A549 (cell line): Measurements from ENCODE around the gene BAG5. TPM values are rescaled to one million over a fixed set of nuclear protein-coding genes. Genes with fewer than 3 reads are reported as not detected.

Experiments
- ATAC-seq, 2 experiments: fragments of 200-7000 bp in 1 of 2; fragments of >200 bp in 1 of 2; cut with Nextera tagmentation in 1 of 2; cut with Tn5 transposase in 1 of 2; 3 replicates each; pipeline versions ENCODE4 v1.8.0 to v1.9.1; 2018 to 2020; ENCODE audit warnings: mild to moderate bottlenecking in 1 of 2, moderate library complexity in 1 of 2
- CTCF ChIA-PET: fragments of 300-600 bp; sonication (Branson Sonifier 250); formaldehyde crosslinking; extraction: SDS; loops from one replicate; lab custom pipeline; 2021; ENCODE audit warnings: antibody characterized with exemption, inconsistent platforms; lab: Yijun Ruan, JAX
- POLR2A ChIA-PET: fragments of 350-600 bp; formaldehyde crosslinking; extraction: SDS; loops from one replicate; lab custom pipeline; 2021; ENCODE audit warnings: antibody characterized with exemption, inconsistent platforms; lab: Yijun Ruan, JAX
- DNase-seq, 2 experiments: peaks; one replicate each; pipeline versions ENCODE4 v3.0.0 to v3.0.0-alpha.2; 2011 to 2016; ENCODE audit warnings: low read depth in 1 of 2, low spot score in 1 of 2
- FAIRE-seq: peaks from 2 replicates; lab custom pipeline; 2011; peaks lifted over from hg19 to GRCh38; lab: Jason Lieb, UNC
- H3K27ac ChIP-seq, 2 experiments: fragments of >200 bp; sonication (Bioruptor Twin); formaldehyde crosslinking; 3 replicates each; pipeline ENCODE4 v1.5.1; 2016 to 2017
- H3K4me1 ChIP-seq: fragments of >200 bp; sonication (Bioruptor Twin); formaldehyde crosslinking; 3 replicates; pipeline ENCODE4 v1.6.1; 2016
- H3K4me2 ChIP-seq: fragments of >200 bp; sonication (Bioruptor Twin); formaldehyde crosslinking; 3 replicates; pipeline ENCODE4 v1.6.1; 2016
- H3K4me3 ChIP-seq: fragments of >200 bp; sonication (Bioruptor Twin); formaldehyde crosslinking; 3 replicates; pipeline ENCODE4 v1.5.1; 2016
- H3K9me3 ChIP-seq: fragments of >200 bp; sonication (Bioruptor Twin); formaldehyde crosslinking; 3 replicates; pipeline ENCODE4 v1.6.1; 2016
- CBX2 ChIP-seq: fragments of 200-600 bp; sonication (generic); IDR thresholded peaks from 2 replicates; pipeline ENCODE4 v1.6.1; 2016; ENCODE audit warnings: low read depth, mild to moderate bottlenecking, borderline replicate concordance
- CBX8 ChIP-seq: fragments of 200-600 bp; sonication (generic); IDR thresholded peaks from 2 replicates; pipeline ENCODE4 v1.6.1; 2016
- CEBPB ChIP-seq, 2 experiments: fragments of >200 bp in 1 of 2; sonication (Bioruptor Twin) in 1 of 2; formaldehyde crosslinking in 1 of 2; IDR thresholded peaks; 2 replicates each; pipeline ENCODE4 v1.6.1; 2012 to 2016
- EHF ChIP-seq: fragments of 250-450 bp; sonication (Bioruptor Pico); IDR thresholded peaks from 2 replicates; pipeline ENCODE4 v1.5.0; 2020; ENCODE audit warnings: mild to moderate bottlenecking
- EHMT2 ChIP-seq: fragments of 200-600 bp; sonication (generic); IDR thresholded peaks from 2 replicates; pipeline ENCODE4 v1.6.1; 2016; ENCODE audit warnings: antibody characterized with exemption, low read depth, mild to moderate bottlenecking, moderate library complexity
- FOSB ChIP-seq: fragments of 250-450 bp; sonication (Bioruptor Pico); IDR thresholded peaks from 2 replicates; pipeline ENCODE4 v1.5.0; 2020; ENCODE audit warnings: mild to moderate bottlenecking, moderate library complexity
- HDAC2 ChIP-seq: fragments of 200-600 bp; sonication (generic); IDR thresholded peaks from 2 replicates; pipeline ENCODE4 v1.6.1; 2016
- HOXA7 ChIP-seq: fragments of 250-450 bp; sonication (Bioruptor Pico); IDR thresholded peaks from 2 replicates; pipeline ENCODE4 v1.5.0; 2020; ENCODE audit warnings: mild to moderate bottlenecking, moderate library complexity
- HOXB5 ChIP-seq: fragments of 250-450 bp; sonication (Bioruptor Pico); IDR thresholded peaks from 2 replicates; pipeline ENCODE4 v1.5.0; 2020; ENCODE audit warnings: mild to moderate bottlenecking, moderate library complexity
- KDM1A ChIP-seq: fragments of 200-600 bp; sonication (generic); IDR thresholded peaks from 2 replicates; pipeline ENCODE4 v1.6.1; 2016; ENCODE audit warnings: low read depth, mild to moderate bottlenecking
- KDM5A ChIP-seq: fragments of 200-600 bp; sonication (generic); IDR thresholded peaks from 2 replicates; pipeline ENCODE4 v1.6.1; 2016; ENCODE audit warnings: antibody characterized with exemption, mild to moderate bottlenecking
- MAFK ChIP-seq: fragments of 450-650 bp; IDR thresholded peaks from 2 replicates; pipeline ENCODE4 v1.6.1; 2014; ENCODE audit not compliant: partially characterized antibody
- MAX ChIP-seq: IDR thresholded peaks from 2 replicates; pipeline ENCODE4 v1.6.1; 2012
- MAZ ChIP-seq: fragments of 150-350 bp; IDR thresholded peaks from 2 replicates; pipeline ENCODE4 v1.6.1; 2014; ENCODE audit warnings: antibody characterized with exemption, low read depth, low read length, borderline replicate concordance
- NPAS2 ChIP-seq: fragments of 250-450 bp; sonication (Bioruptor Pico); IDR thresholded peaks from 2 replicates; pipeline ENCODE4 v1.8.0; 2022; ENCODE audit warnings: mild to moderate bottlenecking, moderate library complexity, borderline replicate concordance
- POLR2A ChIP-seq: IDR thresholded peaks from 2 replicates; pipeline ENCODE4 v1.6.1; 2012; ENCODE audit warnings: mild to moderate bottlenecking, low read length
- POLR2AphosphoS2 ChIP-seq: conservative IDR thresholded peaks from 2 replicates; pipeline ENCODE4 v1.6.1; 2012; ENCODE audit warnings: low read length, improper control_type of control experiment, inconsistent platforms
- RARB ChIP-seq: fragments of 250-450 bp; sonication (Bioruptor Pico); IDR thresholded peaks from 2 replicates; pipeline ENCODE4 v1.8.0; 2021; ENCODE audit warnings: mild to moderate bottlenecking, moderate library complexity
- RCOR1 ChIP-seq: fragments of 150-350 bp; IDR thresholded peaks from 2 replicates; pipeline ENCODE4 v1.6.1; 2014; ENCODE audit warnings: antibody characterized with exemption, low read length, low read depth
- RNF2 ChIP-seq: fragments of 200-600 bp; sonication (generic); IDR thresholded peaks from 2 replicates; pipeline ENCODE4 v1.6.1; 2016; ENCODE audit warnings: low read depth, mild to moderate bottlenecking, antibody characterized with exemption, moderate library complexity, borderline replicate concordance
- SMC3 ChIP-seq: fragments of >200 bp; sonication (Bioruptor Twin); formaldehyde crosslinking; IDR thresholded peaks from 3 replicates; pipeline ENCODE4 v1.6.1; 2018; ENCODE audit warnings: inconsistent platforms
- TP53 ChIP-seq: fragments of 250-450 bp; sonication (Bioruptor Pico); IDR thresholded peaks from 2 replicates; pipeline ENCODE4 v1.5.0; 2021; ENCODE audit warnings: mild to moderate bottlenecking, moderate library complexity
- ZC3H11A ChIP-seq: fragments of 450-650 bp; IDR thresholded peaks from 2 replicates; pipeline ENCODE4 v1.6.1; 2014; ENCODE audit warnings: antibody characterized with exemption, mild to moderate bottlenecking
- ZNF302 ChIP-seq: fragments of 250-450 bp; sonication (Bioruptor Pico); IDR thresholded peaks from 2 replicates; pipeline ENCODE4 v1.9.0; 2021; ENCODE audit warnings: inconsistent platforms, mild to moderate bottlenecking, moderate library complexity
- WGBS: methylation state at CpG from one replicate; pipeline ENCODE4 v1.1.6; 2017; ENCODE audit errors: missing lambda C conversion rate; 5-methylcytosine and 5-hydroxymethylcytosine counted together
- polyA plus RNA-seq, 4 experiments: library from polyadenylated mRNA; depleted of rRNA in 3 of 4; stranded (reverse); fragments of >200 nt; fragmentation: RNase III in 1 of 4; extraction: RNeasy Plus Mini Kit Qiagen cat#74134 plus additional on column Dnase treatment in 1 of 4; gene quantifications; 2 replicates in 3 of 4; 3 replicates in 1 of 4; pipeline ENCODE4 v1.2.3, GENCODE V29; 2011 to 2017
- TF ChIP-seq, protein P1 (sequence below): fragments of 200-600 bp; sonication (generic); IDR thresholded peaks from 2 replicates; pipeline ENCODE4 v1.6.1; 2016; ENCODE audit warnings: antibody characterized with exemption, mild to moderate bottlenecking, moderate library complexity
- TF ChIP-seq, protein P2 (sequence below): fragments of 450-650 bp; IDR thresholded peaks from 2 replicates; pipeline ENCODE4 v1.6.1; 2014; ENCODE audit warnings: antibody characterized with exemption
- TF ChIP-seq, protein P3 (sequence below): fragments of >200 bp; sonication (Bioruptor Twin); formaldehyde crosslinking; IDR thresholded peaks from 3 replicates; pipeline ENCODE4 v1.5.1; 2016
- TF ChIP-seq, protein P4 (sequence below): IDR thresholded peaks from 2 replicates; pipeline ENCODE4 v1.6.1; 2012; ENCODE audit warnings: low read depth, borderline replicate concordance

BAG5 gene
- polyA plus RNA-seq, 2 of the 4 experiments (the other 2 are of a cell fraction): 20.8 to 24.8 TPM

GRCh38 chr14:103584326-103584915, 22.0 kb upstream of the BAG5 start:
- no peaks in the 10 kb centered on the region for H3K4me1 ChIP-seq
- H3K4me3 ChIP-seq: no peak overlapping the region
- ChIA-PET CTCF (interaction anchor here (0.6 to 1.3 kb wide), 2 partner anchors 10 to 24 kb away, joined by 3 read pairs; no protein-coding TSS in a partner anchor), POLR2A (no interaction called here)
- DNase-seq (no peak), ATAC-seq (no peak), FAIRE-seq (no peak)
- no peaks in the 10 kb centered on the region for H3K9me3 ChIP-seq
- WGBS: 93% methylated on average over 11 of the region's 11 CpGs
- H3K4me2 ChIP-seq: no peak overlapping the region
- H3K27ac ChIP-seq: no peak overlapping the region
- no peak for TF ChIP-seq KDM1A
- TF ChIP-seq SMC3: no peak
- no peak for TF ChIP-seq CBX2
- TF ChIP-seq ZC3H11A: no peak
- TF ChIP-seq TP53 (CRISPR knock-in tag): no peak
- TF ChIP-seq MAZ: no peak
- TF ChIP-seq CEBPB (IDR thresholded peaks at IDR 0.05): no peak
- TF ChIP-seq RNF2: no peak
- TF ChIP-seq KDM5A: no peak
- TF ChIP-seq HOXA7 (CRISPR knock-in tag): no peak
- TF ChIP-seq HDAC2: no peak
- TF ChIP-seq CBX8: no peak
- no peak for TF ChIP-seq RCOR1
- TF ChIP-seq NPAS2 (CRISPR knock-in tag): no peak
- TF ChIP-seq, protein P1, sequence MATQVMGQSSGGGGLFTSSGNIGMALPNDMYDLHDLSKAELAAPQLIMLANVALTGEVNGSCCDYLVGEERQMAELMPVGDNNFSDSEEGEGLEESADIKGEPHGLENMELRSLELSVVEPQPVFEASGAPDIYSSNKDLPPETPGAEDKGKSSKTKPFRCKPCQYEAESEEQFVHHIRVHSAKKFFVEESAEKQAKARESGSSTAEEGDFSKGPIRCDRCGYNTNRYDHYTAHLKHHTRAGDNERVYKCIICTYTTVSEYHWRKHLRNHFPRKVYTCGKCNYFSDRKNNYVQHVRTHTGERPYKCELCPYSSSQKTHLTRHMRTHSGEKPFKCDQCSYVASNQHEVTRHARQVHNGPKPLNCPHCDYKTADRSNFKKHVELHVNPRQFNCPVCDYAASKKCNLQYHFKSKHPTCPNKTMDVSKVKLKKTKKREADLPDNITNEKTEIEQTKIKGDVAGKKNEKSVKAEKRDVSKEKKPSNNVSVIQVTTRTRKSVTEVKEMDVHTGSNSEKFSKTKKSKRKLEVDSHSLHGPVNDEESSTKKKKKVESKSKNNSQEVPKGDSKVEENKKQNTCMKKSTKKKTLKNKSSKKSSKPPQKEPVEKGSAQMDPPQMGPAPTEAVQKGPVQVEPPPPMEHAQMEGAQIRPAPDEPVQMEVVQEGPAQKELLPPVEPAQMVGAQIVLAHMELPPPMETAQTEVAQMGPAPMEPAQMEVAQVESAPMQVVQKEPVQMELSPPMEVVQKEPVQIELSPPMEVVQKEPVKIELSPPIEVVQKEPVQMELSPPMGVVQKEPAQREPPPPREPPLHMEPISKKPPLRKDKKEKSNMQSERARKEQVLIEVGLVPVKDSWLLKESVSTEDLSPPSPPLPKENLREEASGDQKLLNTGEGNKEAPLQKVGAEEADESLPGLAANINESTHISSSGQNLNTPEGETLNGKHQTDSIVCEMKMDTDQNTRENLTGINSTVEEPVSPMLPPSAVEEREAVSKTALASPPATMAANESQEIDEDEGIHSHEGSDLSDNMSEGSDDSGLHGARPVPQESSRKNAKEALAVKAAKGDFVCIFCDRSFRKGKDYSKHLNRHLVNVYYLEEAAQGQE: no peak
- TF ChIP-seq, protein P2, sequence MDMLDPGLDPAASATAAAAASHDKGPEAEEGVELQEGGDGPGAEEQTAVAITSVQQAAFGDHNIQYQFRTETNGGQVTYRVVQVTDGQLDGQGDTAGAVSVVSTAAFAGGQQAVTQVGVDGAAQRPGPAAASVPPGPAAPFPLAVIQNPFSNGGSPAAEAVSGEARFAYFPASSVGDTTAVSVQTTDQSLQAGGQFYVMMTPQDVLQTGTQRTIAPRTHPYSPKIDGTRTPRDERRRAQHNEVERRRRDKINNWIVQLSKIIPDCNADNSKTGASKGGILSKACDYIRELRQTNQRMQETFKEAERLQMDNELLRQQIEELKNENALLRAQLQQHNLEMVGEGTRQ: no peak
- no peak for TF ChIP-seq POLR2AphosphoS2
- no peak for TF ChIP-seq EHMT2
- no peak for TF ChIP-seq ZNF302 (CRISPR knock-in tag)
- no peak for TF ChIP-seq MAX

GRCh38 chr14:103581954-103582703, 19.7 kb upstream of the BAG5 start:
- 93% methylated on average over 21 of the region's 26 CpGs for WGBS
- POLR2A ChIA-PET: no interaction called here
- CTCF ChIA-PET: no interaction called here
- FAIRE-seq: no peak
- H3K27ac ChIP-seq: no peak overlapping the region
- H3K4me2 ChIP-seq: no peak overlapping the region
- ATAC-seq: peak in 1 of 2 experiments; percentile 26; a peak in 4 of 6 replicates
- H3K9me3 ChIP-seq: no peaks in the 10 kb centered on the region
- no peak overlapping the region for H3K4me3 ChIP-seq
- peaks cover 5% of the 10 kb centered on the region for H3K4me1 ChIP-seq
- DNase-seq: no peak
- TF ChIP-seq EHF (CRISPR knock-in tag): no peak
- no peak for TF ChIP-seq POLR2A
- TF ChIP-seq, protein P2: no peak
- TF ChIP-seq RARB (CRISPR knock-in tag): no peak
- TF ChIP-seq, protein P3, sequence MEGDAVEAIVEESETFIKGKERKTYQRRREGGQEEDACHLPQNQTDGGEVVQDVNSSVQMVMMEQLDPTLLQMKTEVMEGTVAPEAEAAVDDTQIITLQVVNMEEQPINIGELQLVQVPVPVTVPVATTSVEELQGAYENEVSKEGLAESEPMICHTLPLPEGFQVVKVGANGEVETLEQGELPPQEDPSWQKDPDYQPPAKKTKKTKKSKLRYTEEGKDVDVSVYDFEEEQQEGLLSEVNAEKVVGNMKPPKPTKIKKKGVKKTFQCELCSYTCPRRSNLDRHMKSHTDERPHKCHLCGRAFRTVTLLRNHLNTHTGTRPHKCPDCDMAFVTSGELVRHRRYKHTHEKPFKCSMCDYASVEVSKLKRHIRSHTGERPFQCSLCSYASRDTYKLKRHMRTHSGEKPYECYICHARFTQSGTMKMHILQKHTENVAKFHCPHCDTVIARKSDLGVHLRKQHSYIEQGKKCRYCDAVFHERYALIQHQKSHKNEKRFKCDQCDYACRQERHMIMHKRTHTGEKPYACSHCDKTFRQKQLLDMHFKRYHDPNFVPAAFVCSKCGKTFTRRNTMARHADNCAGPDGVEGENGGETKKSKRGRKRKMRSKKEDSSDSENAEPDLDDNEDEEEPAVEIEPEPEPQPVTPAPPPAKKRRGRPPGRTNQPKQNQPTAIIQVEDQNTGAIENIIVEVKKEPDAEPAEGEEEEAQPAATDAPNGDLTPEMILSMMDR: no peak
- TF ChIP-seq FOSB: no peak
- TF ChIP-seq MAFK: no peak
- no peak for TF ChIP-seq HOXB5
- TF ChIP-seq, protein P4, sequence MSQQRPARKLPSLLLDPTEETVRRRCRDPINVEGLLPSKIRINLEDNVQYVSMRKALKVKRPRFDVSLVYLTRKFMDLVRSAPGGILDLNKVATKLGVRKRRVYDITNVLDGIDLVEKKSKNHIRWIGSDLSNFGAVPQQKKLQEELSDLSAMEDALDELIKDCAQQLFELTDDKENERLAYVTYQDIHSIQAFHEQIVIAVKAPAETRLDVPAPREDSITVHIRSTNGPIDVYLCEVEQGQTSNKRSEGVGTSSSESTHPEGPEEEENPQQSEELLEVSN: no peak
